Activated gamma-delta T cell (primary cell): ENCODE data around the gene ACBD4.

Experiments used
- DNase-seq: peaks from one replicate; lab custom pipeline; 2025; lab: John Stamatoyannopoulos, UW

The ACBD4 gene

DNA sequence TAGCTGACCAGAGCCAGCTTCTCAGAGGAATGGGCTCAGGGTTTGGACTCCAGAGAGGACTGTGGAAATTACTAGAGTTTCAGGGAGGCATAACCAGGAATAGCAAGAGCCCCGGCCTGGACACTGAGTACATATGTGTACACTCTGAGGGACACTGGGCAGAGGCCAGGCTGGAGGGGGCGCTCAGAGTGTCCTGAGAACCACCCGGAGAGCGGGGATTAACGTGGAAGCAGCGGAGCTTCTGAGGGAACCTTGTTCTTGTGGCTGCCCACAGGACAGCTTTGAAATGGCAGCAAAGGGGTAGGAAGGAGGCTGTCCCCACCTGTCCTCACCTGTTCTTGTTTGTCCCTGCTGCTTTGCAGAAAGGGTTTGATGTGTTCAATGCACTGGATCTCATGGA lies 31.0 kb upstream of the ACBD4 start:
- DNase-seq: no peak

- no peak for DNase-seq
These were observed 30.4 kb upstream of the ACBD4 start for GRCh38 chr17:45104907-45105624.

GRCh38 chr17:45106096-45106495 lies 29.4 kb upstream of the ACBD4 start:
- no peak for DNase-seq

- DNase-seq: no peak
These were observed 28.9 kb upstream of the ACBD4 start for GRCh38 chr17:45106582-45106981.

DNA sequence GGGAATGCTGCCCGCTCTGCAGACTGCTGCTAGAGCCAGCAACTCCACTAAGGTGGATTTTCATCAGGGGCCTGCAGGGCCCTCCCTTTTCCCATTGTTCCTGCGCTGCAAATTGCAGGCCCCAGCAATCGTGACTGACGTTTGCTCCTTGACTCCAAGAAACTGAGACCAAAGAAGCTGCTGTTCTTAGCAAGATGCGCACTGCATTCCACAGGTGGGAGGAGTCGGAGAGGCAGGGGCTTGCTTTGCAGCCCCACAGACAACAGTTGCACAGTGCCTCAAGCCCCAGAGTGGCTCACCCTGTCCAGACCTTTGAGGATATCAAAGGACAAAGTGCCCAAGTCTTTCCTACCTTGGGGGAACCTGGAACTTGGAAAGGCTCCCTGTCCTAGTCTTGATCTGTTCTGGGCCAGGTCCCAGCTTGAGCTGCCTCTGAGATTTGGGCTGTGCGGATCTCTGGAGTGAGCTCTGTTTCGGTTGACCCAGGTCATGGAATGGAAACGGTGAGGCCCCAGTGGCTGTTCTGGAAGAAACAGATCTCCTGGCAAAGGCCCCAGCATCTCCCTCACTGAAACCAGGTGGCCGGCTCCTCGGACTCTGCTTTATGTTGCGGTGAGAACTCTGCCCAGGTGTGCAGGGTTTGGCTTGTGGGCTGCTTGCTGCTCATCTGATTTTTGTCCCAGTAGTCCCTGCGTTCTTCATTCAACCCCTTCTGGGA lies 28.0 kb upstream of the ACBD4 start:
- no peak for DNase-seq

DNA sequence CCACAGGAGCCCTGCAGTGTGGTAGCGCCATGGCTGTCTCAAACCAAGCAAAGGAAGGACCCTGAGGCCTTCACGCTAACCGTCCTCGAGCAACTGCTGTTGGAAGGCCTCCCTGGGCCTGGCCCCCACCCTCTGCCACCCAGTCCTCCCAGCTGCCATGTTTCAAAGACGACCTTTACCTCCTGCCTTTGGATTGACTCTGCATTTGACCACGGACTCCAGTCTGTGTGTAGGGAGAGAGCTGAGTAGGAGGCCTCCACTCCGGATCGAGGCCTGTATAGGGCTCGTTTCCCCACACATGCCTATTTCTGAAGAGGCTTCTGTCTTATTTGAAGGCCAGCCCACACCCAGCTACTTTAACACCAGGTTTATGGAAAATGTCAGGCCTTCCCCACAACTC lies 27.4 kb upstream of the ACBD4 start:
- DNase-seq: no peak

DNA sequence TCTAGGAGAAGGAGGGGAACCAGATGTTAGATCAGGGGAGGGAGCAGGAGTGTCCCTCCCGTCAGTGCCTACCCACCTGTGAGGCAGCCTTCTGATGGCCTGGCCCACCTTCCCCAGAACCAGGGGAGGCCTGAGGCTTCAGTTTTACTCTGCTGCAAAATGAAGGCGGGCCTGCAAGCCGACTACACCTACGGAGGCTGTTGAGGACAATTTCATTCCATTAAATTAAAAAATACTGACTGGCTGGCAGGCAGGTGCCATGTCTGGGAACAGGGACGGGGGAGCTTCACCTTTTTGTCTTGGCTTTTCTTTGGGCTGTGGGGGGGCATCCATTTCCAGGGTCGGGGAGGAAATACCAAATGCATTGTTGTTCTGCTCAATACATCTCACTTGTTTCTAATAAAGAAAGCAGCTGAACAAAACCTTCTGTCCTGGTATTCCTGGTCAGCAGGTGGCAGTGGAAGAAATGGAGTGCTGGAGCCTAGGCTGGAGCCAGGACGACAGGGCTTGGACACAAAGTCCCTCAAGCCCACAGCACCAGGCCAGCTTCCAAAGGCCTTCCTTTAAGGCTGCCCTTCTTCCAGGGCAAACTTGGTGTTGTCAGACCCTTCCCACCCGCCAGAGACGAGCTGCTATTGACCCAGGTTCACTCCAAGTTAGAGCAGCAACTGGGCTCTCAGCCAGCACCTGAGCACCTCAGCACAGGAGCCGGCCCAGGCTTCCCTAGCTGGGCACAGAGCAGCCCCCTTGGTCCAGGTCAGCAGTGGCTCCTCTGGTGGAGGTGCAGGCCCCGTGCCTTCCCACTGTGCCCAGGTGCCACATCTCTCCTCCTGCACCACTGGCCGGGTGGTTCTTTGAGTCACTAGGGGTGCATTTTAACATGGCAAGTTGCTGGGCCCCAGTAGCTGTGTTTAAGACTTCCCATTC lies 26.6 kb upstream of the ACBD4 start:
- DNase-seq: no peak

DNA sequence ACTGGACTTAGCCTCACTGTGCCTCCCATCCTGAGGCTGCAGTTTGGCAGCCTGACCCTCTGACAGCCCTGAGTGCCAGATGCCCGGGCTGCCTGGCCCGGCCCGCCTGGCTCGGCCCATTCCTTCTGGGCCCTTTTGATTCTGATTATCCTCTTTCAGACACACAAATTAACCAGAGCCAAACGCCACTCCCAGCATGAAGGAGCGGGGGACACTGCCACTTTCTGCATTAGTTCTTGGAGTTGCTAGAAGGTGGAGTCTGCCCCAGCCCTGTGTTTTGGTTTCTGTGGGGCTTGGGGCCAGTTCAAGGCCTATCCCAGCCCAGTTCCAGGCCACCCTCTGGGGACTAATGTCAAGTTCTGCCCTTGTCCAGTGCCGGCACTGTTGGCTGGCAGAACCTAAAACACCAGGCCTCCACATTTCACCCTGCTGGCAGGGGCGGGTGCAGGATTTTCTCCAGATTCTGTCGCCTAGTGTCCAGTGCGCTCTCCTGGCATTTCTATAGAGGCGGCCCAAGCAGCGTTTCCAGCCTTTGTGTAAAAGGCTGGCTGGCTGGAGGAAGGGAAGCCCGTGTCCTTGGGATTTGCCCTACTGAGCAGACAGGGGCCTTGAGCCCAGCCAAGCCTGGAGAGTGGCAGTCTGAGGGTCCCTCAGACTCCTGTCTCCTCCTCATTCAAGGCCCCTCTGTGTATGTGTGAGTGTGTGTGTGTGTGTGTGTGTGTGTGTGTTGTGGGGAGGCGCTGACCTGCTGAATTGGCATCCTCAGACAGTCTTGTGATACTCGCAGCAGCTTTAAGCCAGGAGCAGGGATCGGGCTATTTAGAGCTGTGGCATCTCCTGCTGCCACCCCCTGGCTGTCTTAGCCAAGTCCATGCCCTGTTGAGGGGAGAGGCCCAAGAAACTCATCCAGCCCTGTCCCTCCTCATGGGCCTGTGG lies 24.5 kb upstream of the ACBD4 start:
- no peak for DNase-seq

GRCh38 chr17:45111850-45112249 lies 23.6 kb upstream of the ACBD4 start:
- no peak for DNase-seq

DNA sequence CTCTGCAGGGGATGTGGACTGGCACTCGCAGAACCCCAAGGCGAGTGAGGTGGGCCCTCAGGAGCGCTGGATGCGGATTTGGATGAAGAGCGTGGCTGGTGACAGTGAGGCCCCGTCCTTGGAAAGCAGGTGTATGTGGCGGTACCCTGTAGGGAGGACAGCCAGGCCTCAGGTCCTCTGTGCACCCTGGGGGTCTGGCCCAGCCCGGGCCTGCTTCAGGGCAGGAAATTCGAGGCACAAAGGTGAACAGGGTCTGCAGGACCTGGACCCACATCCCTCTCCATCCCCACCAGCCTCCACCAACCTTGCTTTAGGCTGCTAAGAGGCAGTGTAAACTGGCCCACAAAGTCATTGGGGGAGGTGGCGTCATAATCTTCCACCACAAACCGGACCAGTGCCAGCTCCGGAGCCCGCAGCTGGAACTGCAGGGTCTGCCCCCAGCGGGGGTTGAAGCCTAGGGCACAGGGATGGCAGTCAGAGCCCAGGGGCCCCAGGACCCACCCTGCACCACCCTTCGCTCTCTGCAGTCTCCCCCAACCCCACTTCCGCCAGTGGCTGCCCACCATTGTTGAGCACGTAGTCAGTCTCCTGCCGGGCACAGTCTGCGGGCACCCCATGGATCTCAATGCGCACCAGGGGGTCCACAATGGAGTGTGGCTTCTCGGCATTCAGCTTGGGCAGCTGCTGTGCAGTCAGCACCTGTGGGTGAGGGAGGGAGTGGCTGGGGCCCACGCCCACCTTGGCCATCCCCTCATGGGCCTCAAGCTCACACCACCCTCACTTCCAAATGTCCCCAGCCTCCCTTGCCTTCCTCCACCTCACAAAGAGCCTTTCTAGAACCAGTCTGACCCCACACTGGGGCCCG lies 22.7 kb upstream of the ACBD4 start:
- DNase-seq: no peak

GRCh38 chr17:45113424-45113754 lies 22.1 kb upstream of the ACBD4 start:
- DNase-seq: no peak

- no peak for DNase-seq
These were observed 21.2 kb upstream of the ACBD4 start for GRCh38 chr17:45114117-45114932.

GRCh38 chr17:45115015-45115625 lies 20.4 kb upstream of the ACBD4 start:
- DNase-seq: no peak

- no peak for DNase-seq
These were observed 19.6 kb upstream of the ACBD4 start for GRCh38 chr17:45115871-45116270.

DNA sequence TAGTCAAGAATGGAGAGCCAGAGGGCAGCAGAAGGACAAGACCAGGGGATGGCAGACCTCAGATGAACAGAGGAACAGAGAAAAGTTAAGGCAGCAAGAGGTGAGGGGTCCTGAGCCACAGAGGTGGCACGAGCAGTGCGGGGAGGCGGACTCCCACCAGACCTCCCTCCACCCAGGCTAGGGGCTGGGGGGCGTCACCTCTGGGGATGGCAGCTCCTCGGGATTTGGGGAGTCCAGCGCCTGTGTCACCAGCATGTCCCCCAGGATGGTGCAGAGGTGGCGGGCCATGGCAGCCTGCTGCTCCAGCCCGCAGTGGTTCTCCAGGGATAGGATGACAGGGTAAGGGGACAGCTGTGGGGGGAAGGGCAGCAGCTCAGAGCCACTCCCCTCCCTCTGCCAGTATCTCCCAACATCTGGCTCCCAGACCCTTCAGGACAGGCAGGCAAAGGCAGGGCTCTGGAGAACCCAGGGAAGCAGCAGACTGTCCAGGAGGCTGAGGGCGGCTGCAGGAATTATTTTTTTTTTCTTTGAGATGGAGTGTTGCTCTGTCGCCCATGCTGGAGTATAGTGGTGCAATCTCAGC lies 19.0 kb upstream of the ACBD4 start:
- no peak for DNase-seq

DNA sequence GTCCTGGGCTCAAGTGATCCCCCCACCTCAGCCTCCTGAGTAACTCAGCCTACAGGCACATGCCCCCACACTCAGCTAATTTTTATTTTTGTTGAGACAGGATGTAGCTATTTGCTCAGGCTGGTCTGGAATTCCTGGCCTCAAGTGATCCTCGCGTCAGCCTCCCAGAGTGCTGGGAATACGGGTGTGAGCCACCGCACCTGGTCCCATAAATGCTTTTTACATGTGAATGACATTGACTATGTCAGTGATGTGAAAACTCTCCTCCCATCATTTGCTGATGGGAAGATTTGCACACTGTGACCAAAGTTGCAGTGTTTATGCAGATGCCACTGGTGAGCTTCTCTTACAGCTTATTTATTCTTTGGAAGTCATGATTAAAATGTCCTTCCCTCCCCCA lies 18.2 kb upstream of the ACBD4 start:
- no peak for DNase-seq

DNA sequence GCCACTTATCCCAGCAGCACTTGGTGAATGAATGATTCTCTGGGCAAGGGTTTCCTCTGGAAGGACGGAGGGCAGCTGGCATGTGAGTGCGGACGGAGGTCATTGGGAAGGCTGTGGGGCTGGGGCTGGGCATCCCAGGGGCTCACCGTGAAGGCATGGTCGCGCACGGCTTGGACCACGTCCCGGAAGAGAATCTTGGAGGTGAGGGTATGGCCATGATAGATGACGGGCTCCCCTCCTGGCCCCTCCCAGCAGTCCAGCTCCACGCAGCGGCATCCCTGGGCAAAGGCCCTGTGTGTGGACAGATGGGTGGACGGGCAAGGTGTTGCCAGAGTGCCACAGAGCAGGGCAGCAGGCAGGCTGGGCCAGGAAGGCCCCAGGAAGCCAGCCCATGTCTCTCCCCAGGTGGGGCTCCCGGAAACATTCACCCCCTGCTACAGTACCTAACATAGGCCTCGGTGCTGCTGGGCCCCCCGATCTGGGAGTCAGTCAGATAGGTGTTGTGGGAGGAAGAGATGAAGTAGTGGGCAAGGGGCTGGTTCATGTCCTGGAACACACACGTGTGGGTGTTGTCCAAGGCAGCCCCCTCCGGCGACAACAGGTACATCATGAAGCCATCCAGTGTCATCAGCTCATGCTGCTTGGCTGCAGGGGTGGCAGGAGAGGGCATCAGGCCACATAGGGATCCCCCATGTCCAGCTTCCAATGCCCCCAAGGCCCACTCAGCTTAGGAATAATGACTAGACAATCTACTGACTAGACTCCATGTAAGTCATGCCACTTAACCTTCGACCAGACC lies 17.4 kb upstream of the ACBD4 start:
- no peak for DNase-seq

GRCh38 chr17:45118691-45119090 lies 16.8 kb upstream of the ACBD4 start:
- no peak for DNase-seq
